ENCODE data around the gene ATXN7L1.

DNA sequence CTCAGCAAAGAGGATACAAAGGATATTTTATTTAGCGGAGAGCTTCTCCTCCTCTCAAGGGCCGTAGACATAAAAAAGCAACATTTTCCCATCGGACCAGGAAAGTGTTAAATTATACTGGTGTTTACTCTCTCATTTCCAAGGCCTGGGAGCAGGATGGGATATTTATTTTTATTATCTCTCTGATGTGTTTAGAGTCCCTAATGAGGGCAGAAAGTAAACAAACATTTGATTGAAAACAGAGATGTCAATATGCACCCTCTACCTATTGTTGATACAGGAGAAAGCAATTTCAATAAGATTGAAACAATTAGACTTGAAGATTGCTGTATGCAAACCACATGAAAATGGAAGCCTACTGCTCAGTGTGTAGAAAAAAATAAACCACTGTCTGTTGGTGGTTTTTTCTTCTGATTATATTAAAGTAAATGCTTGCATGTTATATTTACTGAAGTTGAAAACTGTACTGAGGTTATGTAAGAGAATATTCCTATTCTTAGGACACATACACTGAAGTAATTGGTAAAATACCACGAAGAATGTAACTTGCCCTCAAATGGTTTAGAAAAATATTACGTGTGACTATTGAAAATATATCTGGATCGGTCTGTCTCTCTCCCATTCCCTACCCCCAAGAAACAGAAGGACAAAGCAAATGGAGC lies 59.3 kb downstream of the ATXN7L1 start:
- TF ChIP-seq EP300 (IDR thresholded peaks at IDR 0.05) (no peak), POLR2AphosphoS5 (IDR thresholded peaks at IDR 0.05) (no peak)
- TF ChIP-seq, protein P1, sequence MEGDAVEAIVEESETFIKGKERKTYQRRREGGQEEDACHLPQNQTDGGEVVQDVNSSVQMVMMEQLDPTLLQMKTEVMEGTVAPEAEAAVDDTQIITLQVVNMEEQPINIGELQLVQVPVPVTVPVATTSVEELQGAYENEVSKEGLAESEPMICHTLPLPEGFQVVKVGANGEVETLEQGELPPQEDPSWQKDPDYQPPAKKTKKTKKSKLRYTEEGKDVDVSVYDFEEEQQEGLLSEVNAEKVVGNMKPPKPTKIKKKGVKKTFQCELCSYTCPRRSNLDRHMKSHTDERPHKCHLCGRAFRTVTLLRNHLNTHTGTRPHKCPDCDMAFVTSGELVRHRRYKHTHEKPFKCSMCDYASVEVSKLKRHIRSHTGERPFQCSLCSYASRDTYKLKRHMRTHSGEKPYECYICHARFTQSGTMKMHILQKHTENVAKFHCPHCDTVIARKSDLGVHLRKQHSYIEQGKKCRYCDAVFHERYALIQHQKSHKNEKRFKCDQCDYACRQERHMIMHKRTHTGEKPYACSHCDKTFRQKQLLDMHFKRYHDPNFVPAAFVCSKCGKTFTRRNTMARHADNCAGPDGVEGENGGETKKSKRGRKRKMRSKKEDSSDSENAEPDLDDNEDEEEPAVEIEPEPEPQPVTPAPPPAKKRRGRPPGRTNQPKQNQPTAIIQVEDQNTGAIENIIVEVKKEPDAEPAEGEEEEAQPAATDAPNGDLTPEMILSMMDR (IDR thresholded peaks at IDR 0.05) = no peak

Data from esophagus muscularis mucosa (tissue), 4 donors.